SK-N-SH treated with all-trans-retinoic acid at 6 μM for 48 hours (cell line): ENCODE results near the gene INSYN1.

Source experiments
- ATAC-seq: fragments of 200-7000 bp; cut with Tn5 transposase; 3 replicates; pipeline ENCODE4 v1.9.1; 2020; ENCODE audit warnings: mild to moderate bottlenecking, moderate library complexity
- BACH2 ChIP-seq: fragments of 250-450 bp; sonication (Bioruptor Pico); IDR thresholded peaks from 2 replicates; pipeline ENCODE4 v1.9.0; 2021; ENCODE audit warnings: mild to moderate bottlenecking, borderline replicate concordance
- CSDC2 ChIP-seq: fragments of 250-450 bp; sonication (Bioruptor Pico); IDR thresholded peaks from 2 replicates; pipeline ENCODE4 v1.5.0; 2020; ENCODE audit warnings: mild to moderate bottlenecking, moderate library complexity
- CSRNP3 ChIP-seq: fragments of 250-450 bp; sonication (Bioruptor Pico); IDR thresholded peaks from 2 replicates; pipeline ENCODE4 v1.5.1; 2021; ENCODE audit warnings: mild to moderate bottlenecking, moderate library complexity
- ESRRG ChIP-seq: fragments of 250-450 bp; sonication (Bioruptor Pico); IDR thresholded peaks from 2 replicates; pipeline ENCODE4 v1.6.1; 2021; ENCODE audit warnings: mild to moderate bottlenecking
- GLIS3 ChIP-seq: fragments of 250-450 bp; sonication (Bioruptor Pico); IDR thresholded peaks from 2 replicates; pipeline ENCODE4 v1.5.0; 2020; ENCODE audit warnings: mild to moderate bottlenecking, moderate library complexity
- ISL1 ChIP-seq: fragments of 250-450 bp; sonication (Bioruptor Pico); IDR thresholded peaks from 2 replicates; pipeline ENCODE4 v2.1.2; 2022; ENCODE audit warnings: mild to moderate bottlenecking, moderate library complexity
- POU6F1 ChIP-seq: fragments of 250-450 bp; sonication (Bioruptor Pico); IDR thresholded peaks from 2 replicates; pipeline ENCODE4 v1.8.0; 2021; ENCODE audit warnings: low read depth, mild to moderate bottlenecking, moderate library complexity, borderline replicate concordance
- PPARA ChIP-seq: fragments of 250-450 bp; sonication (Bioruptor Pico); IDR thresholded peaks from 2 replicates; pipeline ENCODE4 v1.5.0; 2020; ENCODE audit warnings: mild to moderate bottlenecking, borderline replicate concordance
- RARB ChIP-seq: fragments of 250-450 bp; sonication (Bioruptor Pico); IDR thresholded peaks from 2 replicates; pipeline ENCODE4 v1.8.0; 2021; ENCODE audit warnings: mild to moderate bottlenecking, moderate library complexity
- SNAI2 ChIP-seq: fragments of 250-450 bp; sonication (Bioruptor Pico); IDR thresholded peaks from 2 replicates; pipeline ENCODE4 v1.5.0; 2020; ENCODE audit warnings: mild to moderate bottlenecking, moderate library complexity
- TCF4 ChIP-seq: fragments of 250-450 bp; sonication (Bioruptor Pico); IDR thresholded peaks from 2 replicates; pipeline ENCODE4 v1.8.0; 2021; ENCODE audit warnings: mild to moderate bottlenecking, moderate library complexity, borderline replicate concordance
- TSHZ2 ChIP-seq: fragments of 250-450 bp; sonication (Bioruptor Pico); IDR thresholded peaks from 2 replicates; pipeline ENCODE4 v1.5.0; 2020; ENCODE audit warnings: mild to moderate bottlenecking, moderate library complexity
- ZC3H10 ChIP-seq: fragments of 250-450 bp; sonication (Bioruptor Pico); IDR thresholded peaks from 2 replicates; pipeline ENCODE4 v1.5.1; 2021; ENCODE audit warnings: mild to moderate bottlenecking, moderate library complexity
- ZFP3 ChIP-seq: fragments of 250-450 bp; sonication (Bioruptor Pico); IDR thresholded peaks from 2 replicates; pipeline ENCODE4 v1.5.0; 2020; ENCODE audit warnings: mild to moderate bottlenecking, moderate library complexity
- ZNF565 ChIP-seq: fragments of 450-650 bp; formaldehyde crosslinking; conservative IDR thresholded peaks from 2 replicates; pipeline ENCODE4 v1.5.0; 2020; ENCODE audit warnings: low read depth, mild to moderate bottlenecking, moderate library complexity
- ZNF70 ChIP-seq: fragments of 450-650 bp; formaldehyde crosslinking; IDR thresholded peaks from 2 replicates; pipeline ENCODE4 v1.5.0; 2020; ENCODE audit warnings: mild to moderate bottlenecking, moderate library complexity
- ZNF8 ChIP-seq: fragments of 450-650 bp; formaldehyde crosslinking; IDR thresholded peaks from 2 replicates; pipeline ENCODE4 v1.5.0; 2020; ENCODE audit warnings: mild to moderate bottlenecking, moderate library complexity
- TF ChIP-seq, protein P1 (sequence below): fragments of 250-450 bp; sonication (Bioruptor Pico); IDR thresholded peaks from 2 replicates; pipeline ENCODE4 v1.8.0; 2020; ENCODE audit warnings: mild to moderate bottlenecking, moderate library complexity, borderline replicate concordance
- TF ChIP-seq, protein P2 (sequence below): fragments of 250-450 bp; sonication (Bioruptor Pico); IDR thresholded peaks from 2 replicates; pipeline ENCODE4 v1.5.1; 2020; ENCODE audit warnings: low read depth, mild to moderate bottlenecking, moderate library complexity

The INSYN1 gene

DNA sequence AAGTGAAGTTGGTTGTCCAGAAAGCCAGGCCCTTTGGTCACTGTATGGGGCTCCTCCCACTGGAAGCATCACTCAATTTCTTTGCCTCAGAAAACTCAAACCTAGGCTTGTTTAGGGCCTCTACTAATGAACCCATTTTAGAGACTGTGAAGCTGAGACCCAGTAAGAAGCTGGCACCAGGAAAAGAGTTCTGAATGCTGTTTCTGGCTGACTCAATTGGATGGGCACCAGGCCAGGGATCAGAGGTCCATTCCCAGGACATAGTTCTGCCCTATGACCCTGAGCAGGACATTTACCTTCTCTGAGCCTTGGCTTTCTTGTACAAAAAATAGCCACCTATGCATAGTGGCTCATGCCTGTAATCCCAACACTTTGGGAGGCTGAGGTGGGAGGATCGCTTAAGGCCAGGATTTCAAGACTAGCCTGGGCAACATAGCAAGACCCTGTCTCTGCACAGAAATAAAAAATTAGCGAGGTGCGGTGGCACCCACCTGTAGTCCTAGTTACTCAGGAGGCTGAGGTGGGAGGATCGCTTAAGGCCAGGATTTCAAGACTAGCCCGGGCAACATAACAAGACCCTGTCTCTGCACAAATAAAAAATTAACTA is 38.4 kb downstream of the INSYN1 start:
- TF ChIP-seq ZNF565 (CRISPR knock-in tag), result no peak
- TF ChIP-seq ZNF8 (CRISPR knock-in tag), result no peak
- TF ChIP-seq POU6F1 (CRISPR knock-in tag), result no peak
- no peak for TF ChIP-seq RARB
- TF ChIP-seq GLIS3 (CRISPR knock-in tag), result no peak
- no peak for TF ChIP-seq BACH2
- TF ChIP-seq, all 23 proteins: peak for 0
- no peak for ATAC-seq

- peak; percentile 45 for ATAC-seq
- TF ChIP-seq TSHZ2 (CRISPR knock-in tag) (no peak), ISL1 (no peak), ZFP3 (CRISPR knock-in tag) (no peak), ZNF8 (CRISPR knock-in tag) (no peak), ZNF565 (CRISPR knock-in tag) (no peak), CSRNP3 (CRISPR knock-in tag) (no peak), ESRRG (CRISPR knock-in tag) (no peak), BACH2 (no peak), PPARA (CRISPR knock-in tag) (no peak)
- TF ChIP-seq, protein P1, sequence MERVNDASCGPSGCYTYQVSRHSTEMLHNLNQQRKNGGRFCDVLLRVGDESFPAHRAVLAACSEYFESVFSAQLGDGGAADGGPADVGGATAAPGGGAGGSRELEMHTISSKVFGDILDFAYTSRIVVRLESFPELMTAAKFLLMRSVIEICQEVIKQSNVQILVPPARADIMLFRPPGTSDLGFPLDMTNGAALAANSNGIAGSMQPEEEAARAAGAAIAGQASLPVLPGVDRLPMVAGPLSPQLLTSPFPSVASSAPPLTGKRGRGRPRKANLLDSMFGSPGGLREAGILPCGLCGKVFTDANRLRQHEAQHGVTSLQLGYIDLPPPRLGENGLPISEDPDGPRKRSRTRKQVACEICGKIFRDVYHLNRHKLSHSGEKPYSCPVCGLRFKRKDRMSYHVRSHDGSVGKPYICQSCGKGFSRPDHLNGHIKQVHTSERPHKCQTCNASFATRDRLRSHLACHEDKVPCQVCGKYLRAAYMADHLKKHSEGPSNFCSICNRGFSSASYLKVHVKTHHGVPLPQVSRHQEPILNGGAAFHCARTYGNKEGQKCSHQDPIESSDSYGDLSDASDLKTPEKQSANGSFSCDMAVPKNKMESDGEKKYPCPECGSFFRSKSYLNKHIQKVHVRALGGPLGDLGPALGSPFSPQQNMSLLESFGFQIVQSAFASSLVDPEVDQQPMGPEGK (CRISPR knock-in tag), result no peak
Observed at GRCh38 chr15:73712107-73712506, 41.0 kb downstream of the INSYN1 start.

DNA sequence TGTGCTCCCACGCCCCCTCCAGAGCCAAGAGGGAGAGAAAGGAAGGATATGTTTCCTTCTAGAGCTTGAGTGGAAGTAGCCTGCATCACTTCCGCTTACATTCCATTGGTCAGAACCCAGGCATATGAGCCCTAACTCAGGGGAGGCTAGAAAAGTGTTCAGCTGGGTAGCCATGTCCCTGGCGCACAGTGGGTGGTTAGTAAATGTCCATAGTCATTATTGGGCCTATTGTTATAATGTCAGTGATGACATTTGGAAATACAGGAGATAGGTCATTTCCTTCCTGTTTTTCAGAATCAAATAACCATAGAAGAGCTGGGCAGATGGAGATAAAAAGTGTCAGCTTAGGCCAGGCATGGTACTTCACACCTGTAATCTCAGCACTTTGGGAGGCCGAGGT is 41.6 kb downstream of the INSYN1 start:
- no peak for ATAC-seq
- TF ChIP-seq, protein P1 (CRISPR knock-in tag), result no peak
- no peak for TF ChIP-seq ZNF70 (CRISPR knock-in tag)
- TF ChIP-seq CSDC2 (CRISPR knock-in tag), result no peak
- TF ChIP-seq TSHZ2 (CRISPR knock-in tag), result no peak
- no peak for TF ChIP-seq BACH2
- TF ChIP-seq ZNF565 (CRISPR knock-in tag), result no peak
- no peak for TF ChIP-seq ZC3H10 (CRISPR knock-in tag)
- TF ChIP-seq, protein P2, sequence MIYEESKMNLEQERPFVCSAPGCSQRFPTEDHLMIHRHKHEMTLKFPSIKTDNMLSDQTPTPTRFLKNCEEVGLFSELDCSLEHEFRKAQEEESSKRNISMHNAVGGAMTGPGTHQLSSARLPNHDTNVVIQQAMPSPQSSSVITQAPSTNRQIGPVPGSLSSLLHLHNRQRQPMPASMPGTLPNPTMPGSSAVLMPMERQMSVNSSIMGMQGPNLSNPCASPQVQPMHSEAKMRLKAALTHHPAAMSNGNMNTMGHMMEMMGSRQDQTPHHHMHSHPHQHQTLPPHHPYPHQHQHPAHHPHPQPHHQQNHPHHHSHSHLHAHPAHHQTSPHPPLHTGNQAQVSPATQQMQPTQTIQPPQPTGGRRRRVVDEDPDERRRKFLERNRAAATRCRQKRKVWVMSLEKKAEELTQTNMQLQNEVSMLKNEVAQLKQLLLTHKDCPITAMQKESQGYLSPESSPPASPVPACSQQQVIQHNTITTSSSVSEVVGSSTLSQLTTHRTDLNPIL (CRISPR knock-in tag), result no peak
- no peak for TF ChIP-seq ZFP3 (CRISPR knock-in tag)
- TF ChIP-seq PPARA (CRISPR knock-in tag), result no peak
- TF ChIP-seq SNAI2, result no peak
- no peak for TF ChIP-seq ESRRG (CRISPR knock-in tag)
- no peak for TF ChIP-seq ZNF8 (CRISPR knock-in tag)
- no peak for TF ChIP-seq GLIS3 (CRISPR knock-in tag)
- no peak for TF ChIP-seq POU6F1 (CRISPR knock-in tag)
- no peak for TF ChIP-seq TCF4 (CRISPR knock-in tag)
